CD14-positive monocyte (primary cell): ENCODE results near the gene FAM149B1. TPM values are rescaled to one million over a fixed set of nuclear protein-coding genes. Genes with fewer than 3 reads are reported as not detected.

Experiments
- DNase-seq, 3 donors: peaks; one replicate each; pipeline ENCODE4 v3.0.0-alpha.2; 2011 to 2022
- H2AFZ ChIP-seq: 2 replicates; pipeline ENCODE4 v1.6.0; 2012; ENCODE audit warnings: mild to moderate bottlenecking, low read depth, low read length, inconsistent platforms; ENCODE audit not compliant: insufficient read depth, poor library complexity, severe bottlenecking
- H3K27ac ChIP-seq, 2 donors: 1 replicate in 1 of 2; 2 replicates in 1 of 2; pipeline ENCODE4 v1.5.1; 2012 to 2013; ENCODE audit warnings: low read length in 2 of 2, control low read depth in 1 of 2, inconsistent platforms in 1 of 2, low read depth in 1 of 2, mild to moderate bottlenecking in 1 of 2
- H3K27me3 ChIP-seq, 2 donors: one replicate each; pipeline versions ENCODE4 v1.6.0 to v1.6.1; 2011 to 2013; ENCODE audit warnings: low read length in 2 of 2; ENCODE audit not compliant: control insufficient read depth in 2 of 2, insufficient read depth in 2 of 2
- H3K36me3 ChIP-seq, 2 donors: replicated peaks in 1 of 2; 1 replicate in 1 of 2; 2 replicates in 1 of 2; pipeline versions ENCODE4 v1.5.1 to v1.6.1; 2012 to 2013; ENCODE audit warnings: low read length in 2 of 2, control low read depth in 1 of 2, inconsistent platforms in 1 of 2, mild to moderate bottlenecking in 1 of 2; ENCODE audit not compliant: insufficient read depth in 2 of 2, control insufficient read depth in 1 of 2
- H3K4me1 ChIP-seq, 2 donors: 1 replicate in 1 of 2; 2 replicates in 1 of 2; pipeline versions ENCODE4 v1.5.1 to v1.6.1; 2012 to 2013; ENCODE audit warnings: low read length in 2 of 2, control low read depth in 1 of 2, inconsistent platforms in 1 of 2, mild to moderate bottlenecking in 1 of 2, moderate library complexity in 1 of 2; ENCODE audit not compliant: insufficient read depth in 2 of 2, control insufficient read depth in 1 of 2
- H3K4me2 ChIP-seq: replicated peaks from 2 replicates; pipeline ENCODE3; 2012; ENCODE audit warnings: low read length, moderate library complexity, mild to moderate bottlenecking; ENCODE audit not compliant: poor library complexity, severe bottlenecking; ENCODE audit errors: extremely low read depth
- H3K4me3 ChIP-seq, 3 experiments: fragments of 200-600 bp in 1 of 3; sonication (generic) in 1 of 3; replicated peaks in 1 of 3; 1 replicate in 2 of 3; 2 replicates in 1 of 3; pipeline ENCODE4 v1.5.1; 2011 to 2013; ENCODE audit warnings: low read length in 3 of 3, mild to moderate bottlenecking in 3 of 3, control low read depth in 2 of 3, low read depth in 2 of 3, inconsistent platforms in 1 of 3, moderate library complexity in 1 of 3
- H3K79me2 ChIP-seq: 2 replicates; pipeline ENCODE4 v1.6.0; 2012; ENCODE audit warnings: mild to moderate bottlenecking, control low read depth, inconsistent platforms, low read length, moderate library complexity; ENCODE audit not compliant: insufficient read depth
- H3K9ac ChIP-seq: 2 replicates; pipeline ENCODE4 v1.6.0; 2017; ENCODE audit warnings: low read length, mild to moderate bottlenecking; ENCODE audit not compliant: insufficient read depth, poor library complexity, severe bottlenecking
- H3K9me3 ChIP-seq, 2 donors: replicated peaks in 1 of 2; 1 replicate in 1 of 2; 2 replicates in 1 of 2; pipeline versions ENCODE4 v1.5.1 to v1.6.1; 2012 to 2013; ENCODE audit warnings: low read length in 2 of 2, control low read depth in 1 of 2; ENCODE audit not compliant: control insufficient read depth in 1 of 2, insufficient read depth in 1 of 2
- H4K20me1 ChIP-seq: 2 replicates; pipeline ENCODE4 v1.6.0; 2012; ENCODE audit warnings: mild to moderate bottlenecking, low read length, control low read depth, moderate library complexity; ENCODE audit not compliant: insufficient read depth
- H3K27ac Mint-ChIP-seq, 7 donors: one replicate each; pipeline ENCODE4 v1.8.0; 2020; ENCODE audit warnings: mild to moderate bottlenecking in 7 of 7, mixed read lengths in 7 of 7, moderate library complexity in 6 of 7, inconsistent platforms in 2 of 7
- H3K27me3 Mint-ChIP-seq, 3 donors: one replicate each; pipeline ENCODE4 v1.8.0; 2021 to 2022; ENCODE audit warnings: low read depth in 3 of 3, mild to moderate bottlenecking in 3 of 3, mixed read lengths in 3 of 3, moderate library complexity in 3 of 3, inconsistent platforms in 1 of 3
- H3K36me3 Mint-ChIP-seq, 2 donors: one replicate each; pipeline ENCODE4 v1.8.0; 2020; ENCODE audit warnings: mixed read lengths in 2 of 2, inconsistent platforms in 1 of 2, mild to moderate bottlenecking in 1 of 2
- H3K4me1 Mint-ChIP-seq: one replicate; pipeline ENCODE4 v1.8.0; 2020; ENCODE audit warnings: mild to moderate bottlenecking, mixed read lengths
- H3K4me3 Mint-ChIP-seq, 2 donors: one replicate each; pipeline ENCODE4 v1.8.0; 2020; ENCODE audit warnings: mild to moderate bottlenecking in 2 of 2, mixed read lengths in 2 of 2, moderate library complexity in 1 of 2
- H3K9me3 Mint-ChIP-seq, 7 donors: one replicate each; pipeline ENCODE4 v1.8.0; 2020 to 2022; ENCODE audit warnings: mixed read lengths in 7 of 7, mild to moderate bottlenecking in 6 of 7, moderate library complexity in 6 of 7, inconsistent platforms in 2 of 7
- WGBS: methylation state at CpG from one replicate; pipeline ENCODE4 v1.1.5; 2013; ENCODE audit warnings: missing lambda C conversion rate; ENCODE audit not compliant: insufficient coverage; 5-methylcytosine and 5-hydroxymethylcytosine counted together
- intact Hi-C, 2 donors: fragments of 100-400 bp; cut with micrococcal nuclease; formaldehyde crosslinking; loops; one replicate each; pipeline versions ENCODE4 v1.15.0 to v1.15.1; 2023
- polyA plus RNA-seq, 3 donors: library from polyadenylated mRNA; depleted of rRNA in 1 of 3; unstranded in 2 of 3; stranded (reverse) in 1 of 3; fragments of 300-500 nt in 2 of 3; fragments of >200 nt in 1 of 3; fragmentation: Illumina TruSeq in 2 of 3; gene quantifications; 1 replicate in 2 of 3; 2 replicates in 1 of 3; pipeline ENCODE4 v1.2.3, GENCODE V29; 2012 to 2021
- TF ChIP-seq, protein P1 (sequence below): fragments of 200-600 bp; IDR thresholded peaks from one replicate; pipeline ENCODE4 v1.8.0; 2022; ENCODE audit warnings: antibody characterized with exemption, mild to moderate bottlenecking

Gene FAM149B1
- polyA plus RNA-seq, 3 donors, result 2.6 to 19.3 (median 2.6) TPM

DNA sequence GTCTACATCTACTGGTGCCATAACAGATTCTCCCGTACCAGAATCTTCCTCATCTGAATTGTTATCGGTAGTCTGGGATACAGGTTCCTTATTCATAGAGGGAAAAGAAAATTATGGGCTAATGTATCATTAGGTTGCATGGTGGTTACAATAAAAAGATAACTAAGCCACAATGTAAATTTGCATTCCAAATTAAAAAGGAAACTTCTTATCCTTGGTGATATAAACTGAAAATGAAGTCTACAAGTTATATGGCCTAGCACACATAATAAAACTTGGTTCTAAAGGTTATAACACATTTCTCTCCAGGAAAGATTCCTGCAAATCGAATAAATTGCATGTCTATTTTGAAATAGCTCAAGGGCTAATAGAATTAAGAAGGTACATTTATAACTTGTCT lies 33.2 kb upstream of the FAM149B1 start:
- no peak overlapping the region for H2AFZ ChIP-seq
- no peaks in the 10 kb centered on the region for H3K4me1 ChIP-seq
- no peak overlapping the region for H3K9ac ChIP-seq
- H3K36me3 ChIP-seq, result peaks cover 88 to 91% of the 10 kb centered on the region in 2 donors
- no peaks in the 10 kb centered on the region for H4K20me1 ChIP-seq
- intact Hi-C loops, result no loop called here
- H3K27ac Mint-ChIP-seq, result no peak overlapping the region
- no peaks in the 10 kb centered on the region for H3K9me3 Mint-ChIP-seq
- H3K36me3 Mint-ChIP-seq, result peaks cover 70 to 96% of the 10 kb centered on the region in 2 donors
- no peak overlapping the region for H3K4me3 ChIP-seq
- peaks cover 0 to 2% (median 0%) of the 10 kb centered on the region in 3 donors for H3K27me3 Mint-ChIP-seq
- H3K4me1 Mint-ChIP-seq, result no peaks in the 10 kb centered on the region
- no peak for DNase-seq
- H3K4me2 ChIP-seq, result no peak overlapping the region
- TF ChIP-seq, protein P1, sequence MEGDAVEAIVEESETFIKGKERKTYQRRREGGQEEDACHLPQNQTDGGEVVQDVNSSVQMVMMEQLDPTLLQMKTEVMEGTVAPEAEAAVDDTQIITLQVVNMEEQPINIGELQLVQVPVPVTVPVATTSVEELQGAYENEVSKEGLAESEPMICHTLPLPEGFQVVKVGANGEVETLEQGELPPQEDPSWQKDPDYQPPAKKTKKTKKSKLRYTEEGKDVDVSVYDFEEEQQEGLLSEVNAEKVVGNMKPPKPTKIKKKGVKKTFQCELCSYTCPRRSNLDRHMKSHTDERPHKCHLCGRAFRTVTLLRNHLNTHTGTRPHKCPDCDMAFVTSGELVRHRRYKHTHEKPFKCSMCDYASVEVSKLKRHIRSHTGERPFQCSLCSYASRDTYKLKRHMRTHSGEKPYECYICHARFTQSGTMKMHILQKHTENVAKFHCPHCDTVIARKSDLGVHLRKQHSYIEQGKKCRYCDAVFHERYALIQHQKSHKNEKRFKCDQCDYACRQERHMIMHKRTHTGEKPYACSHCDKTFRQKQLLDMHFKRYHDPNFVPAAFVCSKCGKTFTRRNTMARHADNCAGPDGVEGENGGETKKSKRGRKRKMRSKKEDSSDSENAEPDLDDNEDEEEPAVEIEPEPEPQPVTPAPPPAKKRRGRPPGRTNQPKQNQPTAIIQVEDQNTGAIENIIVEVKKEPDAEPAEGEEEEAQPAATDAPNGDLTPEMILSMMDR, result no peak
- no peaks in the 10 kb centered on the region for H3K79me2 ChIP-seq
- no CpG with 5 or more reads among the region's 3 CpGs for WGBS
- H3K27ac ChIP-seq, result no peak overlapping the region
- no peaks in the 10 kb centered on the region for H3K9me3 ChIP-seq
- H3K4me3 Mint-ChIP-seq, result no peak overlapping the region
- H3K27me3 ChIP-seq, result no peaks in the 10 kb centered on the region

DNA sequence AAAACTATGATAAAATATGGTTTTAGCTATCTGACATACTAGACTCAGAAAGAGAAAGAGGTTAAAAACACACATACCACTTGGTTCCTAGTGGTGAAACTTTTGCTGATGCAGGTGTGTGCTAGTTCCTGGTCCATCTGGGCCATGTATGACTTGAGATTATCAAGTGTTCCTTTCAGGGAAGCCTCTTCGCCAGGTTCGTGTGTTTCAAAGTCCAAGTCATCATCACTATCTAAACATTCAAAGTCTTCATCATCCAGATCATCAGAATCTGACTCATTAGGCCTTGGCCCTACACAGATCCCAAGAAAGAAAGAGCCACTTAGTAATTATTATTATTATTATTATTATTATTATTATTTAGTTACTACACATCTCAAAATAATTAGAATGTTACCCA lies 31.3 kb upstream of the FAM149B1 start:
- Mint-ChIP-seq H3K4me3 (no peak overlapping the region), H3K36me3 (peaks cover 69 to 96% of the 10 kb centered on the region in 2 donors), H3K4me1 (no peaks in the 10 kb centered on the region), H3K9me3 (no peaks in the 10 kb centered on the region), H3K27ac (no peak overlapping the region), H3K27me3 (peaks cover 0 to 2% (median 0%) of the 10 kb centered on the region in 3 donors)
- peaks cover 87 to 90% of the 10 kb centered on the region in 2 donors for H3K36me3 ChIP-seq
- H4K20me1 ChIP-seq, result no peaks in the 10 kb centered on the region
- WGBS, result no CpG with 5 or more reads among the region's 2 CpGs
- H3K4me2 ChIP-seq, result no peak overlapping the region
- no peak for DNase-seq
- intact Hi-C loops, result no loop called here
- H3K4me1 ChIP-seq, result no peaks in the 10 kb centered on the region
- H3K9ac ChIP-seq, result no peak overlapping the region
- no peak overlapping the region for H3K27ac ChIP-seq
- H3K4me3 ChIP-seq, result no peak overlapping the region
- H2AFZ ChIP-seq, result no peak overlapping the region
- H3K79me2 ChIP-seq, result no peaks in the 10 kb centered on the region
- TF ChIP-seq, protein P1, result no peak
- no peaks in the 10 kb centered on the region for H3K9me3 ChIP-seq
- H3K27me3 ChIP-seq, result no peaks in the 10 kb centered on the region
